GM11168 (cell line): ENCODE results near the gene PEX26.
"Not testable (repeated sequence)": the region's sequence is repeated elsewhere in the genome, so short reads cannot be mapped to it uniquely, and the experiment has no call there.

ENCODE experiments used
- in situ Hi-C: fragments of 300-500 bp; cut with MboI; formaldehyde crosslinking; loops from one replicate; pipeline ENCODE4 v1.12.0; 2022; ENCODE audit warnings: low sequenced_read_pairs; ENCODE audit not compliant: unreplicated experiment

The PEX26 gene

GRCh38 chr22:18091478-18091877 is 13.7 kb downstream of the PEX26 start:
- in situ Hi-C loops = no loop called here

GRCh38 chr22:18091916-18092526 is 14.2 kb downstream of the PEX26 start:
- in situ Hi-C loops = no loop called here

DNA sequence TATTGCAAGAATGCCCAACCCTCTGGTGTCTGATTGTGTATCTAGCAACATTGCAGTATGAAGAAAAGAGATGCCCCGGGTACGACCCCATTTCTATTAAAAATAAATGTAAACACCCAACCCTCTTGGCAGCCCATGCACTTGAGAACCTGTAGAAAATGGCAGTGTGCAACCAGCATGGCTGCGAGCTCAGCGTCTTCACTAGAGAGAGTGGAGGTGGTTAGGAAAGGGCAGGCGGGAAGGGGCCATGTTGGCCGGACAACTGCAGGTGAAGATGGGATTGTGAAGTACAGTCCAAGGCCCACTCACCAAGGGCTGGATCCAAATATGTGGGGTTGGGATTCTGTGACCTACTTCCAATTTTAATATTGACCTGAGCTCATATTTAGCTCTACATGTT is 15.9 kb downstream of the PEX26 start:
- in situ Hi-C loops = no loop called here

GRCh38 chr22:18095101-18095805 is 17.5 kb downstream of the PEX26 start:
- in situ Hi-C loops = no loop called here

- in situ Hi-C loops = no loop called here
Measured at GRCh38 chr22:18096823-18097222, 19.0 kb downstream of the PEX26 start.

GRCh38 chr22:18100781-18101180 is 23.0 kb downstream of the PEX26 start:
- in situ Hi-C loops = no loop called here

- in situ Hi-C loops = no loop called here
Measured at GRCh38 chr22:18101536-18101935, 23.7 kb downstream of the PEX26 start.

DNA sequence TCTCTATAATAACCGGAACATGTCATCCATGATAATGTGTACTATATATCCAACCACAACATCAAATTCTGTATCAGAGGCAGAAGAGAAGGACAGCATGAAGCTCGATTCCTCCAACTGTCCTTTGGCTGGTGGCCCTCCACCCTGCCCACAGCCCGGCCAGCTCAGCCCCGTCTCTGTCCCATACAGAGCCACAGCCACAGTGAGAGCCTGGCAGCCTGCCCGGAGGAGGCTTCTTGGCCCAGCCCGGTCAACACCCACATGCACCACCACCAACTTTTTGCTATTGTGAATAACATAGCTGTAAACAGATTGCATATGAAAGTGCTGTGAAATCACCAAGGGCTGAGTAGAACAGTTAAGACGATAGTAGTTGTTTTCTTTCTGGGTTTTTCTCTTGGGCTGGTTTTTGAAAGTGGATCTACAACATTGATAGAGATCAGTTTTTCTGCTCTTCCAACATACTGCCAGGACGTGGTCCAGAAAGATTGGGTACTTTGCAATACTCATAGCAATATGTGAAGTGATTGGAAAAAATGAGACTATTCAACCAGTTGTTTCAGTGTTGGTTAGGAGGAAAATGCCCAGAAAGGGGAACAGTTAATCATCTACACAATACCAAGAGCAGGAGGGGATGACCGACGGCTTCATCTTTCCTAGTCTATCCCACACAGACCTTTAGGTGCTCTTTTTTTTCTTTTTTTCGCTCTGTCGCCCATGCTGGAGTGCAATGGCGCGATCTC is 25.9 kb downstream of the PEX26 start:
- in situ Hi-C loops = no loop called here

DNA sequence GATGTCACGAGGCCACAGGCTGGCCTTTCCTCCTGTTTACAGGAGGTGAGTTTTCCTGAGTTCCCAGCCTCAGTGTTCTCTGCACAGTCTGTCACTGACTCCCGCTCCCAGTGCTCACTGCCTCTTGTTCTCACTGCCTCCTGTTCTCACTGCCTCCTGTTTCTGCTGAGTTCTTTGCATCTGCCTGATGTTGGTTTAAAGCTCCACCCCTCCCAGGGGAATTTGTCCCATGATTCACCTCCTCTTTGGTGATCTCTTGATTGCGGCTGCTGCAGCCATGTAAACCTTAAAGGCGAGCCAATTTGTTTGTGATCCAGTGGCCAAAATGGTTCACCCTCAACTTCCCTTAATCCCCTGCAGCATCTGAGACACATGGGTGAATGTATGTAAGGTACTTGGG is 26.8 kb downstream of the PEX26 start:
- in situ Hi-C loops = no loop called here

DNA sequence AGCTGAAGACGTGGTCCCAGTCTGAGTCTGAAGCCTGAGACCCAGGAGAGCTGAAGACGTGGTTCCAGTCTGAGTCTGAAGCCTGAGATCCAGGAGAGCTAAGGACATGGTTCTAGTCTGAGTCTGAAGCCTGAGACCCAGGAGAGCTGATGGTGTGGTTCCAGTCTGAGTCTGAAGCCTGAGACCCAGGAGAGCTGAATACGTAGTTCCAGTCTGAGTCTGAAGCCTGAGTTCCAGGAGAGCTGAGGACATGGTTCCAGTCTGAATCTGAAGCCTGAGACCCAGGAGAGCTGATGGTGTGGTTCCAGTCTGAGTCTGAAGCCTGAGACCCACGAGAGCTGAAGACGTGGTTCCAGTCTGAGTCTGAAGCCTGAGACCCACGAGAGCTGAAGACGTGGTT is 28.2 kb downstream of the PEX26 start:
- in situ Hi-C loops = not testable (repeated sequence)

DNA sequence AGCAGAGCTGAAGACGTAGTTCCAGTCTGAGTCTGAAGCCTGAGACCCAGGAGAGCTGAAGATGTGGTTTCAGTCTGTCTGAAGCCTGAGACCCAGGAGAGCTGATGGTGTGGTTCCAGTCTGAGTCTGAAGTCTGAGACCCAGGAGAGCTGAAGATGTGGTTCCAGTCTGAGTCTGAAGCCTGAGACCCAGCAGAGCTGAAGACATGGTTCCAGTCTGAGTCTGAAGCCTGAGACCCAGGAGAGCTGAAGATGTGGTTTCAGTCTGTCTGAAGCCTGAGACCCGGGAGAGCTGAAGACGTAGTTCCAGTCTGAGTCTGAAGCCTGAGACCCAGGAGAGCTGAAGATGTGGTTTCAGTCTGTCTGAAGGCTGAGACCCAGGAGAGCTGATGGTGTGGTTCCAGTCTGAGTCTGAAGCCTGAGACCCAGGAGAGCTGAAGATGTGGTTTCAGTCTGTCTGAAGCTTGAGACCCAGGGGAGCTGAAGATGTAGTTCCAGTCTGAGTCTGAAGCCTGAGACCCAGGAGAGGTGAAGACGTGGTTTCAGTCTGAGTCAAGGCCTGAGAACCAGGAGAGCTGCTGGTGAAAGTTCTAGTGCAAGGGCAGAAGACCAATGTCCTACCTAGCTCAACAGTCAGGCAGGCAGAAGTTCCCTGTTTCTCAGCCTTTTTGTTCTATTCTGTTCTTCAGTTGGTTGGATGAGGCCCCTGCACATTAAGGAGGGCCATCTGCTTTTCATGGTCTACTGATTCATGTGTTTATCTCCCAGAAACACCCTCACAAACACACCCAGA is 29.0 kb downstream of the PEX26 start:
- in situ Hi-C loops = not testable (repeated sequence)

DNA sequence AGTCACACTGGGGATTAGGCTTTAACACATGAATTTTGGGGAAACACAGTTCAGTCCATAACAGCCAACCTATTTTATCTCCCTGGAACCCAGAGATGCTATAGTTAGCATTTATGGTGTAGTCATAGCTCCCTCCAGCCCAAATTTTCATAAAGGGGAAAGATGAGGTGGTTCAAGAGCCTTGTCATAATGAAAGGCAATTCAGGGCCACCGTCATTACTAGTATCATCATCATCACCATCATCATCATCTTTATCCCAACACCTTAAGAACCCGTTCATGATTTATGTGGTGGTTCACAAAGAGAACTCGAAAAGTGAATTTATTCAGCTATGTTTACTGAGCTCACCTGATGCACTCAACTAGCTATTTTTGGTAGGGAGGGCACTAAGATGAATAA is 30.4 kb downstream of the PEX26 start:
- in situ Hi-C loops = no loop called here

- in situ Hi-C loops = no loop called here
Measured at GRCh38 chr22:18109410-18110193, 31.8 kb downstream of the PEX26 start.

- in situ Hi-C loops = no loop called here
Measured at GRCh38 chr22:18110194-18110953, 32.6 kb downstream of the PEX26 start, which contains the start of gene TUBA8. Gene TUBA8, plus strand, starts transcription at chr22:18110809. Its CDS starts 57 bp downstream, at chr22:18110866.

- in situ Hi-C loops = no loop called here
Measured at GRCh38 chr22:18110954-18111758, 33.4 kb downstream of the PEX26 start.

GRCh38 chr22:18111759-18112330 is 34.1 kb downstream of the PEX26 start:
- in situ Hi-C loops = no loop called here

DNA sequence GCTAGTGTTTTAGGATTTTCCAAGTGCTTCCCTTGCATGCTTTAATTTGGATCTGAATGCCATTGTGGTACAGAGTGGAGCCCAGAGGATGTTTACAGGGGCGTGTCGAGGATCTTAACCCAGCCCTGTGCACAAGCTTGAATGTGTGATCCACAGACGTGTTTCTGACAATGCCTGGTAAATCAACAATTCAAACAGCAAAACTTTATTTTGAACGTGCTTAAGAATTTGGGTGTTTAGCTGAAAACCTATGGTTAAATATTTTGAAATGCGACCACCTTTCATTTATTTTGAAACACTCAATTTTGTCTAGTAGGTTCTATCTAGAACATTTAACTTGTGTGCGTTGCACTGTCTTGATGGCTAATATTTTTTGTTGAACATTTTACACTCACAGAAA is 34.6 kb downstream of the PEX26 start:
- in situ Hi-C loops = no loop called here
